Stomach (tissue), 4 donors: ENCODE data around the gene VRTN.

ENCODE experiments used
- EP300 ChIP-seq: sonication (generic); formaldehyde crosslinking; IDR thresholded peaks from one replicate; pipeline ENCODE4 v1.6.1; 2017; ENCODE audit warnings: antibody characterized with exemption
- POLR2A ChIP-seq, 4 donors: fragments of 450-650 bp; IDR thresholded peaks; one replicate each; pipeline ENCODE4 v1.6.1; 2016; ENCODE audit warnings: antibody characterized with exemption in 4 of 4, control low read depth in 2 of 4, mild to moderate bottlenecking in 1 of 4, moderate library complexity in 1 of 4
- POLR2AphosphoS5 ChIP-seq, 3 donors: sonication (generic); formaldehyde crosslinking; IDR thresholded peaks; one replicate each; pipeline ENCODE4 v1.6.1; 2016; ENCODE audit warnings: antibody characterized with exemption in 3 of 3
- TF ChIP-seq, protein P1 (sequence below), 7 experiments: fragments of 450-650 bp in 4 of 7; fragments of 200-600 bp in 3 of 7; sonication (generic) in 3 of 7; IDR thresholded peaks; one replicate each; pipeline ENCODE4 v1.5.1; 2016 to 2019; ENCODE audit warnings: antibody characterized with exemption in 7 of 7, control low read depth in 2 of 7, mild to moderate bottlenecking in 1 of 7

DNA sequence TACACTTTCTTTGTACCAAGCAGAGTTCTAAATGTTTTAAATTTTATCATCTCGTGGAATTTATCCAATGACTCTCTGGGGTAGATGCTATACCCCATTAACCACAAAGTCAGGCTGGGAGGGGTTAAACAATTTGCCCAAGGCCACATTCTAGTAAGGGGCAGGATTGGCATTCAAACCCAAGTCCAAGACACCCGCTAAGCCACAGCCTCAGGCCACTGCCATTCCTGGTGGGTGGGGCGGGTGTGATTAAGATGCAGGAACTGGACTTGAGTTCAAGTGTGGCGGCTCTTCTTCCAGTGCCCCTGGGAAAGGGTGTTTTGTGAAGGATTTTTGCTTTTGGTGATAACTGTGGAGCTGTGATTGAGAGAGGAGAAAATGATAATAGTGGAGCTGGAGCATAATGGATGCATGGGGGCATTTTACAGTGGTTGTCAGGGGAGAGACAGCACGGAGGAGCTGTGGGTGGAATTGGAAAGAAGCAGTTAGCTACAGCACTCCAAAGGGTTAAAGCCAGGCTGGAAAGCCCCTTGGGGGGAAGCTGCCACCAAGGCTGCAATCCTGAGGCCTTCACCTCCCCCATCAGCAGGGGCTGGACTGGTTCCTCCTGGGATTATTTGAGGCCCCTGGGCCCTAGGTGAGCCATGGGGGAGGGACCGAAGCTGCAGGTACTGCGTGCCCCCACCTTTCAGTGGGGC is 1.0 kb upstream of the VRTN start:
- TF ChIP-seq, protein P1, sequence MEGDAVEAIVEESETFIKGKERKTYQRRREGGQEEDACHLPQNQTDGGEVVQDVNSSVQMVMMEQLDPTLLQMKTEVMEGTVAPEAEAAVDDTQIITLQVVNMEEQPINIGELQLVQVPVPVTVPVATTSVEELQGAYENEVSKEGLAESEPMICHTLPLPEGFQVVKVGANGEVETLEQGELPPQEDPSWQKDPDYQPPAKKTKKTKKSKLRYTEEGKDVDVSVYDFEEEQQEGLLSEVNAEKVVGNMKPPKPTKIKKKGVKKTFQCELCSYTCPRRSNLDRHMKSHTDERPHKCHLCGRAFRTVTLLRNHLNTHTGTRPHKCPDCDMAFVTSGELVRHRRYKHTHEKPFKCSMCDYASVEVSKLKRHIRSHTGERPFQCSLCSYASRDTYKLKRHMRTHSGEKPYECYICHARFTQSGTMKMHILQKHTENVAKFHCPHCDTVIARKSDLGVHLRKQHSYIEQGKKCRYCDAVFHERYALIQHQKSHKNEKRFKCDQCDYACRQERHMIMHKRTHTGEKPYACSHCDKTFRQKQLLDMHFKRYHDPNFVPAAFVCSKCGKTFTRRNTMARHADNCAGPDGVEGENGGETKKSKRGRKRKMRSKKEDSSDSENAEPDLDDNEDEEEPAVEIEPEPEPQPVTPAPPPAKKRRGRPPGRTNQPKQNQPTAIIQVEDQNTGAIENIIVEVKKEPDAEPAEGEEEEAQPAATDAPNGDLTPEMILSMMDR (IDR thresholded peaks at IDR 0.05) = no peak
- no peak for TF ChIP-seq EP300
- no peak for TF ChIP-seq POLR2AphosphoS5 (IDR thresholded peaks at IDR 0.05)
- no peak for TF ChIP-seq POLR2A (IDR thresholded peaks at IDR 0.05)
